ENCODE data around the gene PPP3CA.

Gene PPP3CA

DNA sequence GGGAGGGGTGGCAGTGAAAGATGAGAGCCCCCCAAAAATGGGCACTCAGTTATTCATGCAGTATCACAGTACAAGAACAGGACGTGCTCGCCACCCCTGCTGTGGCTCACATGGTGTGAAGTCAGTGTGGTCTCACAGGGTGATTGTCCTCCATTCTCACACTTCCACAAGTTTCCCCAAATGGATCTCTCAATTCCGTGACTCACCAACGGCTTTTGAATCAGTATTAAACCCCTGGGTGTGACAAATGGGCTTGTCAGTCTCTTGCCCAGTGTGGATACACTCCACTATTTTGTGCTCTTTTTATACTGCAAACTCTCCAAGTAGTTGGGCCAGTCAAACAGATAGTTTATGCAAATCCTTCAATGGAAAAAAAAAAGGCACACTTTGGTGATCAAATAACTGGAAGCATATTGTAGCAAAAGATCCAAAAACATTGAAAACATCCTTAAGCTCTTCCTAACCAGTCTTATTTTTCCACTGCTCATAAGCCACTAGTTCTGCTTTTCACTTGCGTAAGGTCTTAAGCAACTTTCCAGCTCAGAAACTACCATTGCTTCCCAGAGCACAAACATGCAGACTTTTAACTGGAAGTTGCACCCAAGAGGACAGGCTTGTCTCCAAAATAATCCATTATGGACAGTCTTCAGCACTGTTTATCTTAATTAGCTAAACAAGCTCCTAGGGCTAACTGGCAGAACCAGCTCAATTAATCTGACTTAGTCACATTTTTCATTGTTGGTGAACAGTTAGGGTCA, 365.7 kb downstream of the PPP3CA start:
- no peaks in the 10 kb centered on the region for H3K36me3 ChIP-seq (ENCODE audit: insufficient read depth, low read depth, low read length)
- no peaks in the 10 kb centered on the region for H3K9me3 ChIP-seq (ENCODE audit: insufficient read depth, low read depth, low read length)
- H3K27me3 ChIP-seq (ENCODE audit: insufficient read depth, low read length) = no peaks in the 10 kb centered on the region
- peaks cover 6% of the 10 kb centered on the region; the same call in 1 of the 2 replicates for H3K4me1 ChIP-seq (ENCODE audit: insufficient read depth, low read length)
- H3K27ac ChIP-seq (ENCODE audit: low read length) = no peak overlapping the region
- no peak overlapping the region for H3K9ac ChIP-seq (ENCODE audit: low read depth, low read length)
- H3K4me3 ChIP-seq (ENCODE audit: low read length) = no peak overlapping the region

DNA sequence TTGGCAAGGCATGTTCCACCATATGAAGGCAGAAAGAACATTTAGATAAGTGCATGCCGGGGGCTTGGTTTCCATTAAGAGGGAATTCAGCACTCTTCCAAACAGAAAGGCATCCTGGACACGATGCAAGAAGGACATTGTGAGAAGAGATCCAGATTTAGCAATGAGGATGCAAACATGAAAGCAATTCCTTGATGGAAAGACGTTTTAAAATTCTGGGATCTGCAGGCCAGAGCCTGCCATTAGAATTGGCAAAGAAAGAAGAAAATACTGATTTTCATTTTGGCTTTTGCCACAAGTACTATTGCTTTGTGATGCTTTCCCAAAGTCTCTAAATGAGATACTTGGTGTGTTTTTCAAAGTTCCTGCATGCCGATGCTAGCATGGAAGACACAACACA, 367.6 kb downstream of the PPP3CA start:
- Histone ChIP-seq H3K9ac (ENCODE audit: low read depth, low read length) (no peak overlapping the region), H3K9me3 (ENCODE audit: insufficient read depth, low read depth, low read length) (no peaks in the 10 kb centered on the region), H3K27me3 (ENCODE audit: insufficient read depth, low read length) (no peaks in the 10 kb centered on the region), H3K4me1 (ENCODE audit: insufficient read depth, low read length) (peaks cover 12% of the 10 kb centered on the region; the same call in 1 of the 2 replicates), H3K27ac (ENCODE audit: low read length) (no peak overlapping the region), H3K36me3 (ENCODE audit: insufficient read depth, low read depth, low read length) (no peaks in the 10 kb centered on the region), H3K4me3 (ENCODE audit: low read length) (no peak overlapping the region)

DNA sequence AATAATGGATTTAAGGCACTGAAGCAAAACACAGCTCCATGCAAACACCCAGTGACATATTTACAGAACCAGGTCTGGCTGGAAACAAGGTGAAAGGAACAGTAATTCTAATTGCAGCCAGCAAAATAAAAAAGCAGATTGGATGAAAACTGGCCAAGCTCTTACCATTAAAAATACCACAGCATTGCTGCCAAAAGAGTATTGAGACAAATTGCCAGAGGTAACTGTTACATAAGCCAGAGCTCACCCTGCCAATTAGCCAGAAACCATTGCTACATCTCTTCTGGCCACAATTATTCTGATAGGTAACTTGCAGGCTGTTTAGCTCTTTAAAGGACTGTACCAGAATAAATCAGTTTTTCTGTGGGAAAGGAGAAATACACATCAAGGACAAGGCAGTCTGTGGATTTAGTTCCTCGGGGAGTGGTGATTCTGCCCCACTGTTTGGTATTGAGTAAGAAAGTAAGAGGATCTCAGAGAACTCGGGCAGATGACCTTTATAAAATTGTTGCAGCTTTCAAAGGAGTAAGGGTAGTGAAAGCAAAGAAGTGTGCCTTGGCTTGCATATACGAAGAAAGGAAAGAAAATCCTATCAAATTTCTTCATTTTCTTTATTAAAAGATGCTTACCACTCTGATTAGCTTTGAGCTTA, 369.5 kb downstream of the PPP3CA start:
- Histone ChIP-seq H3K4me3 (ENCODE audit: low read length) (no peak overlapping the region), H3K27ac (ENCODE audit: low read length) (no peak overlapping the region), H3K9me3 (ENCODE audit: insufficient read depth, low read depth, low read length) (no peaks in the 10 kb centered on the region), H3K9ac (ENCODE audit: low read depth, low read length) (no peak overlapping the region), H3K36me3 (ENCODE audit: insufficient read depth, low read depth, low read length) (no peaks in the 10 kb centered on the region), H3K27me3 (ENCODE audit: insufficient read depth, low read length) (no peaks in the 10 kb centered on the region), H3K4me1 (ENCODE audit: insufficient read depth, low read length) (peaks cover 12% of the 10 kb centered on the region; the same call in 1 of the 2 replicates)

DNA sequence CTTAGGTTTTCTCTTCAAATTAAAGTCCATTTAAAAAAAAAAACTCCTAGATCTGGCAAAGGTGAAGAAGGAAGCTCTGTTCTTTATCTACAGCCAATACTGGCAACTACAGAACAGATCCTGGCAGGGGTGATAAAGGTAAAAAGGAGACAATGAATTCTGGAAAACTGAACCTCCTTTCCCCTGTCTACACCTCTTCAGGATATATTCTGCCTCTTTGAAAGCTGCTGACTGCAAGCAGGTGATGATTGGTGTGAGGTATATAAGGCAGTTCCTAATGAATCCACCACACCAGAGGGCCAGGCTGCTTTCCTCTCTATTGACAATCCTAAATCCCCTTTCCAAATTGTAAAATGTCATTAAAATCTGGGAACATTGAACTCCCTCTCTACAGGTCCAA, 370.1 kb downstream of the PPP3CA start:
- Histone ChIP-seq H3K9me3 (ENCODE audit: insufficient read depth, low read depth, low read length) (no peaks in the 10 kb centered on the region), H3K27me3 (ENCODE audit: insufficient read depth, low read length) (no peaks in the 10 kb centered on the region), H3K27ac (ENCODE audit: low read length) (no peak overlapping the region), H3K4me1 (ENCODE audit: insufficient read depth, low read length) (peaks cover 12% of the 10 kb centered on the region; the same call in 1 of the 2 replicates), H3K4me3 (ENCODE audit: low read length) (no peak overlapping the region), H3K36me3 (ENCODE audit: insufficient read depth, low read depth, low read length) (no peaks in the 10 kb centered on the region), H3K9ac (ENCODE audit: low read depth, low read length) (no peak overlapping the region)
